Bronchial epithelial cell (primary cell): ENCODE data around the gene OTUD4. TPM values are rescaled to one million over a fixed set of nuclear protein-coding genes. Genes with fewer than 3 reads are reported as not detected.

Experiments
- DNase-seq: peaks from one replicate; pipeline ENCODE4 v3.0.0-alpha.2; 2010; ENCODE audit warnings: low read depth
- FAIRE-seq: peaks from 2 replicates; lab custom pipeline; 2011; peaks lifted over from hg19 to GRCh38; lab: Jason Lieb, UNC
- H3K27me3 ChIP-seq: 2 replicates; pipeline ENCODE4 v1.5.1; 2011; ENCODE audit warnings: low read length; ENCODE audit not compliant: control insufficient read depth, insufficient read depth
- H3K36me3 ChIP-seq: 2 replicates; pipeline ENCODE4 v1.5.1; 2011; ENCODE audit warnings: low read length; ENCODE audit not compliant: control insufficient read depth, insufficient read depth
- H3K4me3 ChIP-seq: 2 replicates; pipeline ENCODE4 v1.5.1; 2011; ENCODE audit warnings: mild to moderate bottlenecking, low read depth, low read length, control low read depth
- total RNA-seq: library from RNA; depleted of rRNA; stranded (reverse); fragments of >200 nt; gene quantifications from 2 replicates; pipeline ENCODE4 v1.2.1, GENCODE V29; 2014
- TF ChIP-seq, protein P1 (sequence below): IDR thresholded peaks from 2 replicates; pipeline ENCODE4 v1.5.1; 2011; ENCODE audit warnings: mild to moderate bottlenecking, moderate library complexity, low read length, control low read depth, inconsistent platforms; ENCODE audit not compliant: insufficient read depth, severe bottlenecking

Gene OTUD4
- total RNA-seq, 1 donor from 2014 or later: 22.9 TPM

DNA sequence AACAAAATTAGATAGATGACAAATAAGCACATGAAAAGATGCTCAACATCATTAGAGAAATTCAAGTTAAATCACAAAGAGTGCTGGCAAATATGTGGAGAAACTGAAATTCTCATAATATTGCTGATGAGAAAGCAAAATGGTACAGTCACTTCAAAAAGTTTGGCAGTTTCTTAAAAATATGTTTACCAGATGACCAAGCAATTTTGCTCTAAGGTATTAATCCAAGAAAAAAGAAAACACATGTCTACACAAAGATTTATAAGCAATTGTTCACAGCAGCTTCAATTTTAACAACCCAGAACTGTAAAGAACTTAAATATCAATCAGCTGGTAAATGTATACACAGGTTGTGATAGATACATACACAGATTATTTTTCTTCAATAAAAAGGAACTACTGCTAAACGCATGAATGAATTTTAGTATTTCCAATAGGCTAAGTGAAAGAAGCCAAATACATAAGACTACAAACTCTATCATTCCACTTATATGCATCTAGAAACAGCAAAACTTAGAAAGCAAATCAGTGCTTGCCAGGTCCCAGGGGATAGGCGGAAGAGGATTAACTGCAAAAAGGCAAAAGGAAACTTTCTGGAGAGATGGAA lies 11.7 kb downstream of the OTUD4 start:
- FAIRE-seq (no peak), DNase-seq (no peak)

DNA sequence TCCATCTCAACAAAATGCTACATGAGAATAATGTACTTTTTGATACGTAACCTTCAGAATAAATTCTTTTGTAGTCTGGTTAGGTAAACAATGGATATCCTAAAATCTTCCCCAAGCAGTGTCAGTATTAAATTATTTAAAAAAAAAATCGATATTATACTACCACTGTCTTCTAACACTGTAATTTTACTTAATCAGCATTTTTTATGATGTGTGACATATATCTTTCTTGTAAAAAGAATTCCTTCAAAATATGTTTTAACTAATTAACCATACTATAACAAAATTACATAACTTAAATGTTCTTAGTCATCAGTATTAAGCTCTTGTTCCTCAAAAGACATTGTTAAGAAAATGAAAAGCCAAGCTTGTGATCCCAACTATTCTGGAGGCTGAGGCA lies 12.5 kb downstream of the OTUD4 start:
- DNase-seq: no peak
- TF ChIP-seq, protein P1, sequence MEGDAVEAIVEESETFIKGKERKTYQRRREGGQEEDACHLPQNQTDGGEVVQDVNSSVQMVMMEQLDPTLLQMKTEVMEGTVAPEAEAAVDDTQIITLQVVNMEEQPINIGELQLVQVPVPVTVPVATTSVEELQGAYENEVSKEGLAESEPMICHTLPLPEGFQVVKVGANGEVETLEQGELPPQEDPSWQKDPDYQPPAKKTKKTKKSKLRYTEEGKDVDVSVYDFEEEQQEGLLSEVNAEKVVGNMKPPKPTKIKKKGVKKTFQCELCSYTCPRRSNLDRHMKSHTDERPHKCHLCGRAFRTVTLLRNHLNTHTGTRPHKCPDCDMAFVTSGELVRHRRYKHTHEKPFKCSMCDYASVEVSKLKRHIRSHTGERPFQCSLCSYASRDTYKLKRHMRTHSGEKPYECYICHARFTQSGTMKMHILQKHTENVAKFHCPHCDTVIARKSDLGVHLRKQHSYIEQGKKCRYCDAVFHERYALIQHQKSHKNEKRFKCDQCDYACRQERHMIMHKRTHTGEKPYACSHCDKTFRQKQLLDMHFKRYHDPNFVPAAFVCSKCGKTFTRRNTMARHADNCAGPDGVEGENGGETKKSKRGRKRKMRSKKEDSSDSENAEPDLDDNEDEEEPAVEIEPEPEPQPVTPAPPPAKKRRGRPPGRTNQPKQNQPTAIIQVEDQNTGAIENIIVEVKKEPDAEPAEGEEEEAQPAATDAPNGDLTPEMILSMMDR: no peak
- FAIRE-seq: no peak

More for the DNA sequence above, 11.7 kb downstream of the OTUD4 start:
- Histone ChIP-seq H3K36me3 (peaks cover 8% of the 10 kb centered on the region), H3K4me3 (no peak overlapping the region), H3K27me3 (no peaks in the 10 kb centered on the region)
- TF ChIP-seq, protein P1: no peak

DNA sequence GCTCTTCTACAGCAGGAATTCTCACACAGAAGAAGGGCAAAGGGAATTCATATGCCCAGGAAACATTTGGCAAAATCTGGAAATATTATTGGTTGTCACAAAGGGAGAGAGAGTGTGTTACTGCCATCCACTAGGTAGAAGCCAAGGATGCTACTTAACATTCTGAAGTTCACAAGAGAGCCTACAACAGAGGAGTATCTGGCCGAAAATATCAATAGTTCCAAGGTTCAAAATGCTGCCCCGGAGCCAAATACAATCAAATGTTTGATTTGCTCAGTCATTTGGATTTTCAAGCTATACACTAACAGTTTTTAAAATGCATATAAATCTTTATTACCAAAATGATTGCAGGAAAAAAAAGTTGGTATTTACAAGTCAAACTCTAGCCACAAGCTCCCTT lies 18.8 kb downstream of the OTUD4 start:
- TF ChIP-seq, protein P1: no peak
- no peaks in the 10 kb centered on the region for H3K27me3 ChIP-seq
- DNase-seq (no peak), FAIRE-seq (no peak)
- H3K4me3 ChIP-seq: no peak overlapping the region
- peaks cover 7% of the 10 kb centered on the region for H3K36me3 ChIP-seq

More for the DNA sequence above, 12.5 kb downstream of the OTUD4 start:
- H3K4me3 ChIP-seq: no peak overlapping the region
- H3K27me3 ChIP-seq: no peaks in the 10 kb centered on the region
- H3K36me3 ChIP-seq: peaks cover 8% of the 10 kb centered on the region

DNA sequence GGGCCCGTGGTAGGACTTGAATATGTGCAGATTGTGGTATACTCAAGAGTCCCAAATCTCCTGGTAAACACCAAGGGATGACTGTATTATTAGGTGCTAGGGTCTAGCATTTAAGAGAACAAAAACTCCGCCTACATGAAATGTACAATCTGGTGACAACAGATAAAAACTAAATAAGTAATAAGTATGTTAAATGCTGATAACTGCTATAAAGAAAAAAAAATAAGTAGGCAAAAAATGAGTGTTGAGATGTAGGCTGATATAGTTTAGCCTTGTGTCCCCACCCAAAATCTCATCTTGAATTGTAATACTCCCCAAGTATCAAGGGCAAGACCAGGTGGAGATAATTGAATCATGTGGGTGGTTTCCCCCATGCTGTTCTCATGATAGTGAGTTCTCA lies 23.4 kb downstream of the OTUD4 start:
- Histone ChIP-seq H3K27me3 (no peaks in the 10 kb centered on the region), H3K4me3 (no peak overlapping the region), H3K36me3 (peaks cover 9% of the 10 kb centered on the region)
- FAIRE-seq: no peak
- TF ChIP-seq, protein P1: no peak
- DNase-seq: no peak

DNA sequence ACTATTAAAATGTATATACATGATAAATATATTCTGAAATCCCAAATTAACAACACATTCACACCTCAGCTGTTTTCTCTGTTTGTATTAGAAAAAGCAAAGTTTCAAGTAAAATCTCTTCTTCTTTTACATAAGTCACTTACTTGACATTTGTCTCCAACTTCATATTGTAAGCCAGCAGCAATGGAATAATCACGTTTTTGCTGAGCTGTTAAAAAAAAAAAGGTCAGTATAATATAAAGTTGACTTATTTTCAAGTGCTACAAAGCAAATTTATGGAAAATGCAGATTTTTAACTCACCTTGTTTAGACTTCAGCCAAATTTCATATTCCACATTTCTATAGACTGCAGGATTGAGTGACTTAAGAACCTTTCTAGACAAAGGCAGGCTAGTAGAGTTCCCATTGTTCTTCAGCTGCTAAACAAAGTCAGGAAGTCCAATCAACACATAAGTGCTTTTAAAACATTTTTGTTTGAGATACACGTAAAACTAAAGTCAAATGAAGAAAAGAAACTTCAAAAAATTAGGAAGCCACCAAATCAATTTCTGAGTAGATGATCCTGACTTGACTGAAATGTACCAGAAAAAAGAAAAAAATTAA lies 25.0 kb downstream of the OTUD4 start:
- Histone ChIP-seq H3K36me3 (peaks cover 4% of the 10 kb centered on the region), H3K27me3 (no peaks in the 10 kb centered on the region), H3K4me3 (no peak overlapping the region)
- TF ChIP-seq, protein P1: no peak
- no peak for FAIRE-seq
- no peak for DNase-seq
